ENCODE results near the gene PEMT. TPM values are rescaled to one million over a fixed set of nuclear protein-coding genes. Genes with fewer than 3 reads are reported as not detected.

Gene PEMT
- total and polyA plus RNA-seq, 2 of the 8 experiments (the other 6 are each of a cell fraction or from before 2014, with no cell fraction given), result 42.0 to 118 TPM

DNA sequence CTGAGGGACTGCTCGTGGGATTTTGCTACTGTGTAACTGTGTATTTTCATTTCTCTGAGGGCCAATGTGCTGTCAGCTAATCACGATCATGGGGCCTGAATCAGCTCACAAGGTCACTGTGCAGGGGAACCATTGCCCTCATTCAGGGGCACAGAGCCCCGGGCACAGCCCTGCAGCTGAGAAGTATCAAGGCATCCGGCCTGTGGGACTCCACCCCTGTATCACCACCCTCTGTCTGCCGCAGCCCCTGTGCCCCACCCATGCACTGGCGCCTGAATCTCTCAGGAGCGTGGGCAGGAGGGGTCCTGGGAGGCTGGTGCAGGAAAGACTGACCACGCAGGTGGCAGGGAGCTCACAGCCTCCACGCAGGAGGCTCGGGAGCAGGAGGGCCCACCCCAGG lies 51.9 kb downstream of the PEMT start (continued):
- TF ChIP-seq, protein P1, sequence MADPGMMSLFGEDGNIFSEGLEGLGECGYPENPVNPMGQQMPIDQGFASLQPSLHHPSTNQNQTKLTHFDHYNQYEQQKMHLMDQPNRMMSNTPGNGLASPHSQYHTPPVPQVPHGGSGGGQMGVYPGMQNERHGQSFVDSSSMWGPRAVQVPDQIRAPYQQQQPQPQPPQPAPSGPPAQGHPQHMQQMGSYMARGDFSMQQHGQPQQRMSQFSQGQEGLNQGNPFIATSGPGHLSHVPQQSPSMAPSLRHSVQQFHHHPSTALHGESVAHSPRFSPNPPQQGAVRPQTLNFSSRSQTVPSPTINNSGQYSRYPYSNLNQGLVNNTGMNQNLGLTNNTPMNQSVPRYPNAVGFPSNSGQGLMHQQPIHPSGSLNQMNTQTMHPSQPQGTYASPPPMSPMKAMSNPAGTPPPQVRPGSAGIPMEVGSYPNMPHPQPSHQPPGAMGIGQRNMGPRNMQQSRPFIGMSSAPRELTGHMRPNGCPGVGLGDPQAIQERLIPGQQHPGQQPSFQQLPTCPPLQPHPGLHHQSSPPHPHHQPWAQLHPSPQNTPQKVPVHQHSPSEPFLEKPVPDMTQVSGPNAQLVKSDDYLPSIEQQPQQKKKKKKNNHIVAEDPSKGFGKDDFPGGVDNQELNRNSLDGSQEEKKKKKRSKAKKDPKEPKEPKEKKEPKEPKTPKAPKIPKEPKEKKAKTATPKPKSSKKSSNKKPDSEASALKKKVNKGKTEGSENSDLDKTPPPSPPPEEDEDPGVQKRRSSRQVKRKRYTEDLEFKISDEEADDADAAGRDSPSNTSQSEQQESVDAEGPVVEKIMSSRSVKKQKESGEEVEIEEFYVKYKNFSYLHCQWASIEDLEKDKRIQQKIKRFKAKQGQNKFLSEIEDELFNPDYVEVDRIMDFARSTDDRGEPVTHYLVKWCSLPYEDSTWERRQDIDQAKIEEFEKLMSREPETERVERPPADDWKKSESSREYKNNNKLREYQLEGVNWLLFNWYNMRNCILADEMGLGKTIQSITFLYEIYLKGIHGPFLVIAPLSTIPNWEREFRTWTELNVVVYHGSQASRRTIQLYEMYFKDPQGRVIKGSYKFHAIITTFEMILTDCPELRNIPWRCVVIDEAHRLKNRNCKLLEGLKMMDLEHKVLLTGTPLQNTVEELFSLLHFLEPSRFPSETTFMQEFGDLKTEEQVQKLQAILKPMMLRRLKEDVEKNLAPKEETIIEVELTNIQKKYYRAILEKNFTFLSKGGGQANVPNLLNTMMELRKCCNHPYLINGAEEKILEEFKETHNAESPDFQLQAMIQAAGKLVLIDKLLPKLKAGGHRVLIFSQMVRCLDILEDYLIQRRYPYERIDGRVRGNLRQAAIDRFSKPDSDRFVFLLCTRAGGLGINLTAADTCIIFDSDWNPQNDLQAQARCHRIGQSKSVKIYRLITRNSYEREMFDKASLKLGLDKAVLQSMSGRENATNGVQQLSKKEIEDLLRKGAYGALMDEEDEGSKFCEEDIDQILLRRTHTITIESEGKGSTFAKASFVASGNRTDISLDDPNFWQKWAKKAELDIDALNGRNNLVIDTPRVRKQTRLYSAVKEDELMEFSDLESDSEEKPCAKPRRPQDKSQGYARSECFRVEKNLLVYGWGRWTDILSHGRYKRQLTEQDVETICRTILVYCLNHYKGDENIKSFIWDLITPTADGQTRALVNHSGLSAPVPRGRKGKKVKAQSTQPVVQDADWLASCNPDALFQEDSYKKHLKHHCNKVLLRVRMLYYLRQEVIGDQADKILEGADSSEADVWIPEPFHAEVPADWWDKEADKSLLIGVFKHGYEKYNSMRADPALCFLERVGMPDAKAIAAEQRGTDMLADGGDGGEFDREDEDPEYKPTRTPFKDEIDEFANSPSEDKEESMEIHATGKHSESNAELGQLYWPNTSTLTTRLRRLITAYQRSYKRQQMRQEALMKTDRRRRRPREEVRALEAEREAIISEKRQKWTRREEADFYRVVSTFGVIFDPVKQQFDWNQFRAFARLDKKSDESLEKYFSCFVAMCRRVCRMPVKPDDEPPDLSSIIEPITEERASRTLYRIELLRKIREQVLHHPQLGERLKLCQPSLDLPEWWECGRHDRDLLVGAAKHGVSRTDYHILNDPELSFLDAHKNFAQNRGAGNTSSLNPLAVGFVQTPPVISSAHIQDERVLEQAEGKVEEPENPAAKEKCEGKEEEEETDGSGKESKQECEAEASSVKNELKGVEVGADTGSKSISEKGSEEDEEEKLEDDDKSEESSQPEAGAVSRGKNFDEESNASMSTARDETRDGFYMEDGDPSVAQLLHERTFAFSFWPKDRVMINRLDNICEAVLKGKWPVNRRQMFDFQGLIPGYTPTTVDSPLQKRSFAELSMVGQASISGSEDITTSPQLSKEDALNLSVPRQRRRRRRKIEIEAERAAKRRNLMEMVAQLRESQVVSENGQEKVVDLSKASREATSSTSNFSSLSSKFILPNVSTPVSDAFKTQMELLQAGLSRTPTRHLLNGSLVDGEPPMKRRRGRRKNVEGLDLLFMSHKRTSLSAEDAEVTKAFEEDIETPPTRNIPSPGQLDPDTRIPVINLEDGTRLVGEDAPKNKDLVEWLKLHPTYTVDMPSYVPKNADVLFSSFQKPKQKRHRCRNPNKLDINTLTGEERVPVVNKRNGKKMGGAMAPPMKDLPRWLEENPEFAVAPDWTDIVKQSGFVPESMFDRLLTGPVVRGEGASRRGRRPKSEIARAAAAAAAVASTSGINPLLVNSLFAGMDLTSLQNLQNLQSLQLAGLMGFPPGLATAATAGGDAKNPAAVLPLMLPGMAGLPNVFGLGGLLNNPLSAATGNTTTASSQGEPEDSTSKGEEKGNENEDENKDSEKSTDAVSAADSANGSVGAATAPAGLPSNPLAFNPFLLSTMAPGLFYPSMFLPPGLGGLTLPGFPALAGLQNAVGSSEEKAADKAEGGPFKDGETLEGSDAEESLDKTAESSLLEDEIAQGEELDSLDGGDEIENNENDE (IDR thresholded peaks at IDR 0.05; ENCODE audit: insufficient replicate concordance, low read length), result no peak
- no peak for TF ChIP-seq MAFK (IDR thresholded peaks at IDR 0.05; ENCODE audit: low read depth, low read length)

All from H1 (cell line).